Activated naive CD4-positive, alpha-beta T cell treated with anti-CD3 and anti-CD28 coated beads, Interleukin-2, amount 10 ng/mL, durations not matched to agents 7 days and 5 days (primary cell): ENCODE data around the gene OR1L8.
"Not testable (repeated sequence)": the region's sequence is repeated elsewhere in the genome, so short reads cannot be mapped to it uniquely, and the experiment has no call there.

ENCODE experiments used
- CTCF ChIA-PET: fragments of 350-600 bp; sonication (Branson Sonifier 250); formaldehyde crosslinking; loops from one replicate; lab custom pipeline; 2021; ENCODE audit warnings: antibody characterized with exemption; lab: Charles Lee
- DNase-seq: peaks from one replicate; pipeline ENCODE4 v3.0.0-alpha.2; 2020
- H3K27ac Mint-ChIP-seq: one replicate; pipeline ENCODE4 v1.8.0; 2021; ENCODE audit warnings: mild to moderate bottlenecking, moderate library complexity, mixed read lengths
- H3K27me3 Mint-ChIP-seq: one replicate; pipeline ENCODE4 v1.8.0; 2021; ENCODE audit warnings: mild to moderate bottlenecking, mixed read lengths
- H3K36me3 Mint-ChIP-seq: one replicate; pipeline ENCODE4 v1.8.0; 2021; ENCODE audit warnings: mixed read lengths
- H3K4me1 Mint-ChIP-seq: one replicate; pipeline ENCODE4 v1.8.0; 2021; ENCODE audit warnings: mixed read lengths
- H3K4me3 Mint-ChIP-seq: one replicate; pipeline ENCODE4 v1.8.0; 2021; ENCODE audit warnings: mild to moderate bottlenecking, moderate library complexity, mixed read lengths
- H3K9me3 Mint-ChIP-seq: one replicate; pipeline ENCODE4 v1.8.0; 2021; ENCODE audit warnings: mixed read lengths

Gene OR1L8, protein sequence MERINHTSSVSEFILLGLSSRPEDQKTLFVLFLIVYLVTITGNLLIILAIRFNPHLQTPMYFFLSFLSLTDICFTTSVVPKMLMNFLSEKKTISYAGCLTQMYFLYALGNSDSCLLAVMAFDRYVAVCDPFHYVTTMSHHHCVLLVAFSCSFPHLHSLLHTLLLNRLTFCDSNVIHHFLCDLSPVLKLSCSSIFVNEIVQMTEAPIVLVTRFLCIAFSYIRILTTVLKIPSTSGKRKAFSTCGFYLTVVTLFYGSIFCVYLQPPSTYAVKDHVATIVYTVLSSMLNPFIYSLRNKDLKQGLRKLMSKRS

DNA sequence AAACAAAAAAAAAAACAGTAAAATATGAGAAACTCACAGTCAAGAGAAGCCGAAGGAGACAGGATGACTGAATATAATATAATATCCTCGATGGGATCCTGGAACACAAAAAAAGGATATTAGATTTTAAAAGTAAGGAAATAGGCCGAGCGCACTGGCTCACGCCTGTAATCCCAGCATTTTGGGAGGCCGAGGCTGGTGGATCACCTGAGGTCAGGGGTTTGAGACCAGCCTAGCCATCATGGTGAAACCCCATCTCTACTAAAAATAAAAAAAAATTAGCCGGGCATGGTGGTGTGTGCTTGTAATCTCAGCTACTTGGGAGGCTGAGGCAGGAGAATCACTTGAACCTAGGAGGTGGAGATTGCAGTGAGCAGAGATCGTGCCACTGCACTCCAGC, at the start of gene OR1L8:
Gene OR1L8 (minus strand): TSS at position 101 of the 400 bp plus-strand sequence. CDS start 14,907 bp downstream, outside the sequence.
- H3K27me3 Mint-ChIP-seq, H3K36me3 Mint-ChIP-seq, CTCF ChIA-PET, H3K27ac Mint-ChIP-seq, H3K4me1 Mint-ChIP-seq, DNase-seq, H3K4me3 Mint-ChIP-seq, H3K9me3 Mint-ChIP-seq: not testable (repeated sequence)

DNA sequence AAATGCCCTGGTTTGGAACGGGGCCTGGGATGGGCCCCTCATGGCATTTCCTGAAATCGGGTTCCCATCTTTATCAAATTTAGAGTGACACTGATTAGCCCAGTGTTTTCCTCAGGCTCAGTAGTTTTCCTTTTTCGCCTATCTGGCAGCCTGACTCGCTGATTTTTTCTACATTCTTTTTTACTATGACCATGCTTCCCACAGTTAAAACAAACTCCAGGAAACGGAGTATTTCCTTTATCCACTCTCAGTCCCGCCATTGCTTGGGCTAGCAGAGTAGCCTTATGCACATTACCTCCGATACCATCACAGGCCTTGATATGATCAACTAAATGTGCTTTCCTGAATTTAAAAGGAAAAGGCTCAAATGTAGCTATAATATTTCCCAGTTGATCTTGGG, 36.8 kb upstream of the OR1L8 start:
- H3K4me1 Mint-ChIP-seq: no peaks in the 10 kb centered on the region
- H3K36me3 Mint-ChIP-seq: no peaks in the 10 kb centered on the region
- DNase-seq: no peak
- no peak overlapping the region for H3K4me3 Mint-ChIP-seq
- H3K27ac Mint-ChIP-seq: no peak overlapping the region
- no peaks in the 10 kb centered on the region for H3K9me3 Mint-ChIP-seq
- CTCF ChIA-PET: interaction anchor here (1.2 kb wide), 1 partner anchor 9 kb away, joined by 5 read pairs; no protein-coding TSS in a partner anchor
- H3K27me3 Mint-ChIP-seq: no peaks in the 10 kb centered on the region

DNA sequence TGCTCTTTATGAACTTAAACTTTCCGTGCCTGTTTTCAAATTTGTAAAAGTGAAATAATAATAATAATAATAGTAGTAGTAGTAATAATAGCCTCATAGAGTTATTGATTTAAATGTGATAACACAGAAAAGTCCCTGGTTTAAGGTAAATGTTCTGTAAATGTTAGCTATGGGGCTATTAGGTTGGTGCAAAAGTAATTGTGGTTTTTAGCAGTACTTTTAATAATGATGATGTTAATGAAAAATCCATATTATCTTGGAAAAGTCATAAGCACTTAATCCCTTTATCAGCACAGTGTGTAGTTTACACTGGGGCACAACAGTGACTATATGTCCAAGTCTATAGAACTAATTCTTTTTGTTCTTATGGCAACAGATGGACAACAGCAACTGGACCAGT, 31.2 kb upstream of the OR1L8 start, which contains the start of gene OR1Q1:
Gene OR1Q1 (plus strand): TSS at position 377 of the 400 bp plus-strand sequence. CDS start 0 bp downstream, at position 377.
- no peaks in the 10 kb centered on the region for H3K9me3 Mint-ChIP-seq
- H3K27ac Mint-ChIP-seq: no peak within 1 kb of the TSS
- no peaks in the 10 kb centered on the region for H3K27me3 Mint-ChIP-seq
- no peak for DNase-seq
- no peak within 1 kb of the TSS for H3K4me3 Mint-ChIP-seq
- no peaks in the 10 kb centered on the region for H3K4me1 Mint-ChIP-seq
- H3K36me3 Mint-ChIP-seq: no peaks in the 10 kb centered on the region
- CTCF ChIA-PET: no interaction called here

DNA sequence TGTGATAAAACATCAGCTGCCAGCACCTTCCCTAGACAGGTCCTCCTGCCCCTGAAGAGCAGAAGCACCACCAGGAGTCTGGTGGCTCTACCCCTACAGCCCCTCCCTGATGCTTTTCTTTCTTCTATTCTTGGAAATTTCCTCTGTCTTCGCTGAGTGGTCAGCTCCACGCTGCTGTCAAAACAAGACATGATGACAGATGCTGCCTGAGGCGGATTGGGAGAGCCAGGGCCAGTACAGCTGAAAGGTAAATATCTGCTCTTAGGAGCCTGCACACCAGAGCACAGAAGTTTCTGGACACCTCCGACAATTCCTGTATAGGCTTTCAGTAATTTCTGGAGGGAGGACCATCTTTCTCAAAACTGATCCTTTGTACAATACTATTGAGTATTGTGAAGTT, 26.6 kb upstream of the OR1L8 start:
- Mint-ChIP-seq H3K4me3 (no peak overlapping the region), H3K36me3 (no peaks in the 10 kb centered on the region), H3K9me3 (no peaks in the 10 kb centered on the region), H3K27me3 (no peaks in the 10 kb centered on the region), H3K27ac (no peak overlapping the region), H3K4me1 (no peaks in the 10 kb centered on the region)
- no peak for DNase-seq
- CTCF ChIA-PET: no interaction called here

DNA sequence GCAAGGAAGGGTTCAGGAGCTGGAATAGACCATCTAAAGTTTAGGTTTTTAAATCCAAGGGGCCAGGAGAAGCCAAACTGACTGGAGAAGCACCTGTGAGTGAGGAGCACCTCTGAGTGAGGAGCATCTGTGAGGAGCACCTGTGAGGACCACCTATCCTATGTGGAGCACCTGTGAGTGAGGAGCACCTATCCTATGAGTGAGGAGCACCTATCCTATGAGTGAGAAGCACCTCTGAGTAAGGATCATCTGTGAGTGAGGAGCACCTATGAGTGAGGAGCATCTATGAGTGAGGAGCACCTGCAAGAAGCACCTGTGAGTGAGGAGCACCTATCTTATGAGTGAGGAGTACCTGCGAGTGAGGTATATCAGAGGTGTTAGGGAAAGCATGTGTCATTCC, 23.4 kb upstream of the OR1L8 start:
- H3K27ac Mint-ChIP-seq: no peak overlapping the region
- no peaks in the 10 kb centered on the region for H3K27me3 Mint-ChIP-seq
- H3K9me3 Mint-ChIP-seq: no peaks in the 10 kb centered on the region
- DNase-seq: no peak
- H3K4me3 Mint-ChIP-seq: no peak overlapping the region
- CTCF ChIA-PET: no interaction called here
- no peaks in the 10 kb centered on the region for H3K4me1 Mint-ChIP-seq
- no peaks in the 10 kb centered on the region for H3K36me3 Mint-ChIP-seq

DNA sequence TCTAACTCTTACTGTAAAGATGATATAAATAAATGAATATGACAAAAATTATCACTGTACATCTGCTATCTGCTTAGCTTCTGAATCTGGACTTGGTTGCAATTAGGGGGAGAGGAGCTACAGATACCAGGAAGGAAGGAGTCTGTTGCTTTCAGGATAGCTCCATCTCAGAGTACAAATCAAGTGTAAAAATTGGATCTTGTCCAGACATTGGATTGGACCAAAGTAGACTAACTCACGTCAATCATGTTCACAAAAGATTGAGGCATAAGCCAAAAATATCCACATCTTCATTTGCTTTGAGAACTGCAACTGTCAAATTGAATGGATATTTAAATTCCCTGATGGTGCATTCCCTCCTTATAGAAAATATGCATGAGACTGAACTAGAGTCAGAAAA, 22.5 kb upstream of the OR1L8 start:
- H3K4me3 Mint-ChIP-seq: no peak overlapping the region
- peaks cover under 1% of the 10 kb centered on the region for H3K9me3 Mint-ChIP-seq
- no peaks in the 10 kb centered on the region for H3K27me3 Mint-ChIP-seq
- CTCF ChIA-PET: no interaction called here
- no peak for DNase-seq
- H3K27ac Mint-ChIP-seq: no peak overlapping the region
- no peaks in the 10 kb centered on the region for H3K4me1 Mint-ChIP-seq
- no peaks in the 10 kb centered on the region for H3K36me3 Mint-ChIP-seq

DNA sequence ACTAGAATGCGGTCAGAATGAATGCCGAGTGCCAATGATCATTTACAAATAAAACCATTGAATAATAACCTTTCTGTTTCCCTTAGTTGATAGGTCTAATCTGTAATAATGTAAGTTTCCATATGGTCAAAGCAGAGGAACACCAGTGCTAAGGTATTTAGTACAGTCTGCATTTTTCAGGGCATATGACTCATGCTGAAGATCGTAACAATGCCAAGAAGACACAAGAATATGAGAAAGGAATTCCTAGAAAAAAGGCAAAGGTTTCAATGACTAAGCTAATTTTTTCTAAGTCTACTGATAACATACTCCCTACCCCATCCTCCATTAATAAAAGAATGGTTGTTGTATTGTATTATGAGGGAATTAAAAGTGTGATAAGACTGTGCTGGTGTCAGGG, 2.8 kb downstream of the OR1L8 start:
- no peaks in the 10 kb centered on the region for H3K36me3 Mint-ChIP-seq
- no peak for DNase-seq
- H3K27me3 Mint-ChIP-seq: no peaks in the 10 kb centered on the region
- H3K9me3 Mint-ChIP-seq: no peaks in the 10 kb centered on the region
- CTCF ChIA-PET: no interaction called here
- H3K27ac Mint-ChIP-seq: no peak overlapping the region
- no peak overlapping the region for H3K4me3 Mint-ChIP-seq
- H3K4me1 Mint-ChIP-seq: no peaks in the 10 kb centered on the region

DNA sequence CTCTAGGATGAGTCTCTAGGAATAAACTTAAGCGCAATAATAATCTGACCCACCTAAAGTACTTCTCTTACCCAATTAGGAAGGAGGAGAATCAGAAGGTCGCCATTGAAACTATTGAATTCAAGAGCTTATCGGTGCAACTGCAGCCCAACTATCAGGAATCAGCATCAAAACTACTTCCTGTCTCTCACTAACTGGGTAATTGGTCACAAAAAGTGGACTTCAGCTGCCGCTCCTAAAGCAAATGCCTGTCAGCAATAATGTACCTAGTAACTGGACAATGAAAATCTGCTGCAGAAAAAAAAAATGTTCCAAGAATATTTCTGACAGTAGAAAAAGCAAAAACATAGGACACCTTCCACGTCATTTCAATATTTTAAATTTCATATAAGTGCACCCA, 3.3 kb downstream of the OR1L8 start:
- DNase-seq: no peak
- no peaks in the 10 kb centered on the region for H3K27me3 Mint-ChIP-seq
- no peaks in the 10 kb centered on the region for H3K9me3 Mint-ChIP-seq
- H3K4me3 Mint-ChIP-seq: no peak overlapping the region
- CTCF ChIA-PET: no interaction called here
- no peaks in the 10 kb centered on the region for H3K36me3 Mint-ChIP-seq
- H3K4me1 Mint-ChIP-seq: no peaks in the 10 kb centered on the region
- no peak overlapping the region for H3K27ac Mint-ChIP-seq

DNA sequence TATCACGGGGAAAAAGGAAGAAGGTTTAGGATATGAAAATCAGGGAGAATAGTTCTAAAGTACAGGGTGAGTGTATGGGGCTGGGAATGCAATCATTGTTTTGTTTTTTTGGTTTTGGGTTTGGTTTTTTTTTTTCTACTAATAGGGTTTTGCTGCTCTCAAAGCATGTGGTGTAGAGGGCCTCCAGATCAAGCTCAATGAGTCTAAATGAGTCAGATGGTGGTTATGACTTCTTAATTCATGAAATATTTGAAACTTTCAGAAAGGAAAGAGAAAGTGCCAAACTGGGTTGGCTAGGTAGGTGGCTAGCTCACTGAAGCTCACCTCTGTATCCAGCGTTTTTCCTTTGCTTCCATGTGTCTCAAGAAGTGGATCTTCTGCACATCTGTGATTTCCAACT, 10.7 kb downstream of the OR1L8 start:
- DNase-seq: no peak
- H3K27ac Mint-ChIP-seq: no peak overlapping the region
- no peaks in the 10 kb centered on the region for H3K9me3 Mint-ChIP-seq
- H3K27me3 Mint-ChIP-seq: peaks cover 3% of the 10 kb centered on the region
- H3K36me3 Mint-ChIP-seq: no peaks in the 10 kb centered on the region
- H3K4me3 Mint-ChIP-seq: no peak overlapping the region
- no peaks in the 10 kb centered on the region for H3K4me1 Mint-ChIP-seq
- CTCF ChIA-PET: no interaction called here

DNA sequence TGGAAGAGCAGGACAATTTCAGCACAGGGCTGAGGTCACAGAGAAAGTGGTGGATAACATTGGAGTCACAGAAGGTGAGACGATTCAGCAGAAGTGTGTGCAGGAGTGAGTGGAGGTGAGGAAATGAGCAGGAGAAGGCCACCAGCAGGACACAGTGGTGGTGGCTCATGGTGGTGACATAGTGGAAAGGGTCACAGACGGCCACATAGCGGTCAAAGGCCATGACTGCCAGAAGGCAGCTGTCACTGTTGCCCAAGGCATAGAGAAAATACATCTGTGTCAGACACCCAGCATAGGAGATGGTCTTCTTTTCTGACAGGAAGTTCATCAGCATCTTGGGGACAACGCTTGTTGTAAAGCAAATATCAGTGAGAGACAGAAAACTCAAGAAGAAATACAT, 15.3 kb downstream of the OR1L8 start:
- CTCF ChIA-PET: no interaction called here

DNA sequence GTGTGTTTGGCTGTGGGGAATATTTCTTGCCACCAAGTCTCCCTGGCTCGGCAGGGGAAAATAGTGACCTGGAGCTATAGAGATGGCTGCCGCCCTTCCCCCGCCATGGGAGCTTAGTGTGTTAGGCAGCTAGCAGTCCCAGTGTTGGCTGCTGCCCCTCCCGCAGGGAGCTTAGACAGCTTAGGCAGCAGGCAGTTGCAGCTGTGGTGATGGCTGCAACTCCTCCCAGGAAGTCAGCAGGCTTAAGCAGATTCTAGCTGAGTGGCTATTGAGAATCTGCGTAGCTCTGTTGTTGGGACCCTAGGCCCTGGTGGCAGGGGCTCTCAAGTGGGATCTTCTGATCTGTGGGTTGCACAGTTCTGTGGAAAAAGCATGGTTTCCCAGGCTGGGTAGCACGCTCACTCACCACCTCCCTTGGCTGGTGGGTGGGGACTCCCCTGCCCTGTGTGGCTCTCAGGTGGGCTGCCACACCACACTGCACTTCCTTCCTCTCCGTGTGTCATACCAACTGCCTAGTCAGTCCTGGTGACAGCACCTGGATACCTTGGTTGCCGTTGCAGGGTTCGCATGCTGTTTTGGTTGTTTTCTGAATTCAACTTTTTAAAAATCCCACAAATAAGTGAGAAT, 20.9 kb downstream of the OR1L8 start:
- H3K4me3 Mint-ChIP-seq: no peak overlapping the region

More for the DNA sequence above, 15.3 kb downstream of the OR1L8 start:
- H3K27ac Mint-ChIP-seq: no peak overlapping the region
- H3K27me3 Mint-ChIP-seq: peaks cover 1% of the 10 kb centered on the region
- no peaks in the 10 kb centered on the region for H3K36me3 Mint-ChIP-seq
- no peak overlapping the region for H3K4me3 Mint-ChIP-seq
- no peak for DNase-seq
- H3K4me1 Mint-ChIP-seq: no peaks in the 10 kb centered on the region
- no peaks in the 10 kb centered on the region for H3K9me3 Mint-ChIP-seq

DNA sequence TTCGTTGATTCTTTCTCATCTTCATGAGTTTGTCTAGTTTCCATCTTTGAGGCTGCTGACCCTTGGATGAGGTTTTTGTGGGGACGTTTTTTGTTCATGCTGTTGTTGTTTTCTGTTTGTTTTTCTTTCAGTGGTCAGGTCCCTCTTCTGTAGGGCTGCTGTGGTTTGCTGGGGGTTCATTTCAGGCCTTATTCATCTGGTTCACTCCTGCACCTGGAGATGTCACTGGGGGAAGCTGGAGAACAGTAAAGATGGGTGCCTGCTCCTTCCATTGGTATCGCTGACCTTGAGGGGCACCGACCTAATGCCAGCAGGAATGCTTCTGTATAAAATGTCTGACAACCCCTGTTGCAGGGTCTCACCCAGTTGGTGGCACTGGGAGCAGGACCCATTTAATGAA, 21.7 kb downstream of the OR1L8 start:
- H3K36me3 Mint-ChIP-seq: no peaks in the 10 kb centered on the region
- no peaks in the 10 kb centered on the region for H3K4me1 Mint-ChIP-seq
- H3K4me3 Mint-ChIP-seq: no peak overlapping the region
- no peaks in the 10 kb centered on the region for H3K27me3 Mint-ChIP-seq
- no peaks in the 10 kb centered on the region for H3K9me3 Mint-ChIP-seq
- CTCF ChIA-PET: no interaction called here
- DNase-seq: no peak
- no peak overlapping the region for H3K27ac Mint-ChIP-seq

More for the DNA sequence above, 20.9 kb downstream of the OR1L8 start:
- Mint-ChIP-seq H3K27ac (no peak overlapping the region), H3K36me3 (no peaks in the 10 kb centered on the region), H3K4me1 (no peaks in the 10 kb centered on the region), H3K9me3 (no peaks in the 10 kb centered on the region), H3K27me3 (no peaks in the 10 kb centered on the region)
- DNase-seq: no peak
- CTCF ChIA-PET: no interaction called here

DNA sequence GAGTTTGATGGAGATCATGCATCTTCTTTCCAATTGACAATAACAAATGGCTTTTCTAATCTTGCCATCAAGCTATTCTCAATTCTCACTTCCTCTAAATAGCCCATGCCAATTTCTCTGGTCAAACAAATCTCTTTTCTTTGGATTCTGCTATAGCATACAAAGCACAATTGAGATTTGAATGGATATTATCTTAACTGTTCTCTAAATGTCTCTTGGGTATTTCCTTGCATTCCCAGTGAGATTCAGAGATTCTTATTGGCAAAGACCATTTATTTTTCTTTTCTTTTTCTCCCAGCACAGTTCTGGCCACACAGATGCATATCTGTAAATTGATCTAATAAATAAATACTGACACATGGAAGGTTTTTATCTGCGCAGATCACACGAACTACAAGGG, 30.4 kb downstream of the OR1L8 start, which contains the start of gene OR1N2:
Gene OR1N2 (plus strand): TSS at position 301 of the 400 bp plus-strand sequence. CDS start 100 bp downstream, outside the sequence.
- Mint-ChIP-seq H3K27ac (no peak within 1 kb of the TSS), H3K4me3 (no peak within 1 kb of the TSS), H3K27me3 (no peaks in the 10 kb centered on the region), H3K9me3 (no peaks in the 10 kb centered on the region), H3K36me3 (no peaks in the 10 kb centered on the region), H3K4me1 (no peaks in the 10 kb centered on the region)
- CTCF ChIA-PET: no interaction called here
- DNase-seq: no peak

DNA sequence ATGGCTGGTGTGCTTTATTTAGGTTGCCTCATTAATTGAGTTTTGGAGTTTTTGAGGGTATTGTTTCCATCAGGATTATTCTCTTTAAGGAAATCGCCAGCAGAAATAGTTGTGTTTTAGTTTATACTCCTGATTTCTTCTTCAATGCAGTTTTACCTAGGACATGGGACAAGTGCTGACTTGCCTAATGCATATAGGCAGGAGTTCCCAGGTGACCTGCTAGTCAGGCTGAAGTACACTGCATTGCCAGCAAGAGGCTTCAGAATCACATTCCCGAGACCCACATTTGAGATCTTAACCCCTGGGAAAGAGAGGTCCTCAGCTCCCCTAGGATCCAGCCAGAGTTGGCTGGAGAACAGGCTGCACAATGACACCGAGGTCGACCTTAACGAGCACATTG, 31.8 kb downstream of the OR1L8 start:
- CTCF ChIA-PET: interaction anchor here (0.6 kb wide), 1 partner anchor 334 kb away, joined by 3 read pairs; no protein-coding TSS in a partner anchor
- DNase-seq: no peak
- H3K4me3 Mint-ChIP-seq: no peak overlapping the region
- H3K27me3 Mint-ChIP-seq: no peaks in the 10 kb centered on the region
- no peak overlapping the region for H3K27ac Mint-ChIP-seq
- H3K36me3 Mint-ChIP-seq: no peaks in the 10 kb centered on the region
- H3K4me1 Mint-ChIP-seq: no peaks in the 10 kb centered on the region
- H3K9me3 Mint-ChIP-seq: no peaks in the 10 kb centered on the region

DNA sequence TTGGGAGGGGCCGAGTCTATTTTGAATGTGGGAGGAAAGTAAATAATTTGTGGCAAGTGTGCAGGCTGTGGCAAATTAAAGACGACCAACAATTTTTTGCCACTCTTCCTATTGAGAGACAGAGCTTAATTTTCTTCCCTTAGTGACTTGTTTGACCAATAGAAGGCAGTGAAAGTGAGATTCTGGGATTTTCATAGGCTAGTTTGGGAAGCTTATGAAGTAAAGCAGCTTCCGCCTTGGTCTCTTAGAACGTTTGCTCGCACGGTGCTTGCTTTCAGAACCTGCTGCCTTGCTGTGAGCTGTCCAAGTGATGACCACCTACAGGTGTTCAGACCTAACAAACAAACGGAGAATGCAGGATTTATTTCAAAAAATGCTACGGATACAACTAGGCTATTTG, 37.0 kb downstream of the OR1L8 start:
- Mint-ChIP-seq H3K27me3 (peaks cover 13% of the 10 kb centered on the region), H3K4me1 (no peaks in the 10 kb centered on the region), H3K4me3 (no peak overlapping the region), H3K9me3 (no peaks in the 10 kb centered on the region), H3K27ac (no peak overlapping the region), H3K36me3 (no peaks in the 10 kb centered on the region)
- DNase-seq: no peak
- CTCF ChIA-PET: no interaction called here
